Prostate gland (tissue), 2 donors: ENCODE results near the gene FOXD4.
"Not testable (repeated sequence)": the region's sequence is repeated elsewhere in the genome, so short reads cannot be mapped to it uniquely, and the experiment has no call there.

Experiments used
- CTCF ChIP-seq, 4 experiments: fragments of 200-600 bp in 2 of 4; fragments of 450-650 bp in 2 of 4; sonication (generic) in 2 of 4; IDR thresholded peaks; 1 replicate in 3 of 4; 2 replicates in 1 of 4; pipeline ENCODE4 v1.5.1; 2016 to 2019; ENCODE audit warnings: antibody characterized with exemption in 4 of 4, mild to moderate bottlenecking in 2 of 4, moderate library complexity in 2 of 4
- POLR2A ChIP-seq: fragments of 450-650 bp; IDR thresholded peaks from one replicate; pipeline ENCODE4 v1.6.1; 2016; ENCODE audit warnings: antibody characterized with exemption, mild to moderate bottlenecking

- TF ChIP-seq CTCF (IDR thresholded peaks at IDR 0.05); POLR2A: not testable (repeated sequence)
Observed at GRCh38 chr9:105991-106390, 12.2 kb downstream of the FOXD4 start.
